Karpas-422 (cell line): Measurements from ENCODE around the gene KRT3. TPM values are rescaled to one million over a fixed set of nuclear protein-coding genes. Genes with fewer than 3 reads are reported as not detected.

Experiments used
- DNase-seq: peaks from one replicate; pipeline ENCODE4 v3.0.0-alpha.2; 2015
- H2AFZ ChIP-seq: fragments of 200-600 bp; sonication (generic); 2 replicates; pipeline ENCODE4 v1.6.1; 2014; ENCODE audit warnings: antibody characterized with exemption, low read length, mixed read lengths
- H3K27ac ChIP-seq: fragments of 200-600 bp; sonication (generic); 2 replicates; pipeline ENCODE4 v1.5.1; 2014; ENCODE audit warnings: mild to moderate bottlenecking, low read length, moderate library complexity
- H3K27me3 ChIP-seq: fragments of 200-600 bp; sonication (generic); 2 replicates; pipeline ENCODE4 v1.6.1; 2014; ENCODE audit warnings: low read length, mixed read lengths
- H3K36me3 ChIP-seq: fragments of 200-600 bp; sonication (generic); 2 replicates; pipeline ENCODE4 v1.6.1; 2014; ENCODE audit warnings: low read length, mixed read lengths; ENCODE audit not compliant: insufficient read depth
- H3K4me1 ChIP-seq: fragments of 200-600 bp; sonication (generic); 2 replicates; pipeline ENCODE4 v1.6.1; 2014; ENCODE audit warnings: mild to moderate bottlenecking, low read length, mixed read lengths
- H3K4me2 ChIP-seq: fragments of 200-600 bp; sonication (generic); 2 replicates; pipeline ENCODE4 v1.6.1; 2014; ENCODE audit warnings: low read length, low read depth, mild to moderate bottlenecking; ENCODE audit not compliant: poor library complexity, severe bottlenecking
- H3K4me3 ChIP-seq: fragments of 200-600 bp; sonication (generic); 2 replicates; pipeline ENCODE4 v1.5.1; 2014; ENCODE audit warnings: mild to moderate bottlenecking, antibody characterized with exemption, low read length, mixed read lengths
- H3K79me2 ChIP-seq: fragments of 200-600 bp; sonication (generic); 2 replicates; pipeline ENCODE4 v1.6.1; 2014; ENCODE audit warnings: mild to moderate bottlenecking, low read length, mixed read lengths
- H3K9ac ChIP-seq: fragments of 200-600 bp; sonication (generic); 2 replicates; pipeline ENCODE4 v1.6.0; 2014; ENCODE audit warnings: low read length
- H3K9me2 ChIP-seq: fragments of 200-600 bp; sonication (generic), shearing (Covaris generic); replicated peaks from 2 replicates; pipeline ENCODE4 v1.6.0; 2014; ENCODE audit warnings: mild to moderate bottlenecking, low read length, moderate library complexity; ENCODE audit not compliant: insufficient read depth
- H3K9me3 ChIP-seq: fragments of 300-700, 200-600 bp; sonication (generic); 2 replicates; pipeline ENCODE4 v1.6.1; 2014; ENCODE audit warnings: low read length, mixed read lengths
- H4K20me1 ChIP-seq: fragments of 200-600 bp; sonication (generic); 2 replicates; pipeline ENCODE4 v1.6.1; 2014; ENCODE audit warnings: mild to moderate bottlenecking, antibody characterized with exemption, low read length, low read depth; ENCODE audit not compliant: insufficient read depth
- total RNA-seq: library from RNA; depleted of rRNA; stranded (reverse); fragments of >200 nt; shearing (Covaris generic); gene quantifications from 2 replicates; pipeline ENCODE4 v1.2.3, GENCODE V29; 2014; ENCODE audit warnings: low replicate concordance

KRT3 gene
- total RNA-seq, 1 experiment from 2014 or later = not detected

DNA sequence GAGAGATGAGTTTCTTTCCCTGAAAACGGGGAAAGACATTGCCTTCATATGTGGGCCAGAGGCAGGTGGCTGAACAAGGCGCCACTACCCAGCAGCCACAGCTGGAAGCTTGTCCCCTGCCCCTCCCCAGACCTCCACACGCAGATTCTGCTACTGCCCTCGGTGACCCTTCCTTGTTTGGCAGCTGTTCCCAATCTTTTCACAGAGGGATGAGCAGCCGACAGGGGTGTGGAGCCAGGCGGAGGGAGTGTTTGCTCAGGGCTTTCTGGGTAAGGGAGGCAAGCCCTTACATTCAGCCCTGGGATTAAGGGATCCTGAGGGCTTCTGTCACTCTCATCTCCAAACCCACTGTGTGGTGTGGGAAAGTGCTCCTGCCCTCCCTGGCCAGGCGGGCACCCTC, 22.5 kb upstream of the KRT3 start:
- no peak overlapping the region for H2AFZ ChIP-seq
- no peak overlapping the region for H3K4me3 ChIP-seq
- H4K20me1 ChIP-seq = no peaks in the 10 kb centered on the region
- no peaks in the 10 kb centered on the region for H3K9me2 ChIP-seq
- H3K4me1 ChIP-seq = no peaks in the 10 kb centered on the region; the same call in 1 of the 2 replicates
- no peak overlapping the region for H3K4me2 ChIP-seq
- no peaks in the 10 kb centered on the region for H3K36me3 ChIP-seq
- H3K27me3 ChIP-seq = no peaks in the 10 kb centered on the region
- H3K9me3 ChIP-seq = no peaks in the 10 kb centered on the region
- no peak for DNase-seq
- H3K9ac ChIP-seq = no peak overlapping the region
- H3K79me2 ChIP-seq = no peaks in the 10 kb centered on the region
- no peak overlapping the region for H3K27ac ChIP-seq

DNA sequence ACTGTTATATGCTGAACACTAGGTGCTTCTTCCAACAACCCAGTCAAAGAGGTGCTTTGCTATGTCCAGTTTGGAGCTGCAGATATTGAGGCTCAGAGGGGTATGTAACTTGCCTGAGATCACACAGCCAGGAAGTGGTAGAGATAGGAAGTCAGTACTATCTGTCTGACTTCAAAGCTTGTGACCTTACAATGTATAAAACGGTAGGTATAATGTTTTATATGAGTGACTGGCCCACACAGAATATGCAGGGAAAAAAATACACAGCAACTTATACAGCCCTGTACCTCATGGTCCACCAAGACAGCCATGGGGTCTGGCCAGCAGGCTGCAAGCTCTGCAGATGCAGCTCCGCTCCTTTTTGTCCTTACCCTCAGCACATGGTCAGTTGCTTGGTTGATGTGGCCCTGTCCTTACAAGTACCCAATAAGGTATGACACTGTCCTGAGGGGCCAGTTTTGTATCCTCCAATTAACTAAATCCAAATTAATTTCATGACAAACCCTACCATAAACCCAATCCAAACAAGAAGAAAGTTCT, 21.9 kb upstream of the KRT3 start:
- H3K79me2 ChIP-seq = no peaks in the 10 kb centered on the region
- H4K20me1 ChIP-seq = no peaks in the 10 kb centered on the region
- no peak for DNase-seq
- H3K9ac ChIP-seq = no peak overlapping the region
- no peaks in the 10 kb centered on the region for H3K27me3 ChIP-seq
- H3K9me2 ChIP-seq = no peaks in the 10 kb centered on the region
- H3K9me3 ChIP-seq = no peaks in the 10 kb centered on the region
- H3K36me3 ChIP-seq = no peaks in the 10 kb centered on the region
- no peak overlapping the region for H3K4me3 ChIP-seq
- H3K4me1 ChIP-seq = peaks cover 6% of the 10 kb centered on the region
- H2AFZ ChIP-seq = no peak overlapping the region
- H3K4me2 ChIP-seq = no peak overlapping the region
- no peak overlapping the region for H3K27ac ChIP-seq

DNA sequence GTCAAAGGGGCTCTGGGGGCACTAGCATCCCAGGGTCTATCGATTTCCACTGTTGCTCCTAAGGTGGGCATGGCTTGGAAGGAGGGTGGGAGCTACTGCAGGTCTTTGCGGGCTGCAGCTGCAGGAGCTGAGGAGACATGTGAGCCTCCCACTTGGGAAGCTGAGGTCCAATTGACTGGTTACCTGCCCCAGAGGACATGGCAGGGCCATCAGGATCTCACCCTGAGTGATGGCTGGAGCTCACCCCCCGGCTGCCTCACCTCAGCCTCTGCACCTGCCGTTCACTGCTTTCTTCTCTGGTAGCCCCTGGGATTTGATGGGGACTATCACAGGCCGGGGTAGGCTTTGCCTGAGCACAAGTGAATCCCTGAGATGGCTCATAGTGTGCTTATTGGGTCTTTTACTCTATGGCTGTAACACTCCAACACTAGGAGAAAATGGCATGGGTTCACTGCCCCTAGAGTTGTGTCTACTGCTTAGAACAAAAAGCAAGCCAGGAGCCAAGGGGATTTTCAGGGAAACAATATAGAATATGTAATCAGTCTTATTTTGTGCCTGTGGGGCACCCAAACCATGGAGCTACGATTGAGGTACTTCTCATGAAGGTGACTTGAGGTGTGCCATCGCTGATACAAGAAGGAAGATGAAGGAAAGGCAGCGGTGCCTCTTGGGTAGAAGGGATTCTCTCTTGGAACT, 21.2 kb upstream of the KRT3 start:
- no peaks in the 10 kb centered on the region for H3K9me2 ChIP-seq
- no peak overlapping the region for H3K4me2 ChIP-seq
- H3K9me3 ChIP-seq = no peaks in the 10 kb centered on the region
- peaks cover 11% of the 10 kb centered on the region for H3K4me1 ChIP-seq
- DNase-seq = no peak
- no peaks in the 10 kb centered on the region for H4K20me1 ChIP-seq
- H2AFZ ChIP-seq = no peak overlapping the region
- H3K27ac ChIP-seq = no peak overlapping the region
- no peaks in the 10 kb centered on the region for H3K27me3 ChIP-seq
- no peak overlapping the region for H3K9ac ChIP-seq
- no peaks in the 10 kb centered on the region for H3K36me3 ChIP-seq
- H3K4me3 ChIP-seq = no peak overlapping the region
- H3K79me2 ChIP-seq = no peaks in the 10 kb centered on the region

DNA sequence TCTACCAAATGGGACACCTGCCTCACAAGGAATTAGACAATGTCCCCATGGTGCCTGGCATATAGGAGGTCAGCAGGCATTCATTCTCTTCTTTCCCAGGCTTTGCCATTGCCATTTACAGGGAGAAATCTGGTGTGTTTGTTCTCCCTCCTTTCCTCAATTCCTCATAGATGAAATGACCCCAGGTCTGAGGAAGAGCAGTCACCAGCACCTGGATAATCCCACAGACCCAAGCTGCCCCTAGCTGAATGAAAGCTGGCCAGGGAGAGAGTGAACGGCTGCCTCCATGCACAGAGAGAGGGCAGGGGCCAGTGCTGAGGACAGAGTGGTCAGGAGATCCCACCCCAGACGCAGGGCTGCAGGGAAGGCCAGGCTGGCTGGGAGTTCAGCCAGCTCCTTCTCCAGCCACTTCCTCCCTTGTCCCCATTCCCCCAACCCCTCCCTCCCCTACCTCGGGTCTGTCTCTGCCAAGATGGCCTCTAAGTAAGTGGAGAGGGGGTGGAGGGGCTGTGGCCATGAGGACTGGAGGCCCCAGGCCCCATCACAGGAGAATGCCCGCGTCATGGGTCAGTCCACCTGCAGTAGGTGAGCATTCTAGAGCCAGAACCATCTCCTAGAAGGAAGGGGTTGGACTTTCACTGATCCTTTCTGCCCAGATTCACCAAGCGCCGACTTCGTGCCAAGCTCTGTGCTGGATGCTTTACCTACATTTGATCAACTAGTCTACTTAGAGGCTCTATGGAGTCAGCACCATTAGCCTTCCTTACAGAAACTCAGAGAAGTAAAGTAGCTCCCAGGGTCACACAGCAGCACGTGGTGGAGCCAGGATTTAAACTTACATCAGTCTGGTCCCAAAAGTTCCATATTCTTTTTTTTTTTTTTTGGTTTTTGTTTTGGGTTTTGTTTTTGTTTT, 20.0 kb upstream of the KRT3 start:
- no peak overlapping the region for H3K4me3 ChIP-seq
- DNase-seq = no peak
- no peak overlapping the region for H3K4me2 ChIP-seq
- H4K20me1 ChIP-seq = no peaks in the 10 kb centered on the region
- no peaks in the 10 kb centered on the region for H3K9me2 ChIP-seq
- no peak overlapping the region for H3K27ac ChIP-seq
- no peaks in the 10 kb centered on the region for H3K9me3 ChIP-seq
- no peak overlapping the region for H2AFZ ChIP-seq
- H3K36me3 ChIP-seq = no peaks in the 10 kb centered on the region
- peaks cover 11% of the 10 kb centered on the region for H3K4me1 ChIP-seq
- no peak overlapping the region for H3K9ac ChIP-seq
- H3K79me2 ChIP-seq = no peaks in the 10 kb centered on the region
- no peaks in the 10 kb centered on the region for H3K27me3 ChIP-seq

- Histone ChIP-seq H3K36me3 (no peaks in the 10 kb centered on the region), H3K79me2 (no peaks in the 10 kb centered on the region), H3K27ac (no peak overlapping the region), H3K9me3 (no peaks in the 10 kb centered on the region), H3K9me2 (no peaks in the 10 kb centered on the region), H3K27me3 (no peaks in the 10 kb centered on the region), H3K4me2 (no peak overlapping the region), H2AFZ (no peak overlapping the region), H4K20me1 (no peaks in the 10 kb centered on the region), H3K4me3 (no peak overlapping the region), H3K9ac (no peak overlapping the region), H3K4me1 (peaks cover 11% of the 10 kb centered on the region)
- DNase-seq = no peak
Measured at GRCh38 chr12:52815161-52815560, 19.2 kb upstream of the KRT3 start.

GRCh38 chr12:52814710-52815155, 18.8 kb upstream of the KRT3 start:
- no peaks in the 10 kb centered on the region for H3K79me2 ChIP-seq
- H3K27me3 ChIP-seq = no peaks in the 10 kb centered on the region
- no peaks in the 10 kb centered on the region for H3K9me3 ChIP-seq
- no peak overlapping the region for H2AFZ ChIP-seq
- H3K4me2 ChIP-seq = no peak overlapping the region
- no peak overlapping the region for H3K9ac ChIP-seq
- H3K9me2 ChIP-seq = no peaks in the 10 kb centered on the region
- no peak overlapping the region for H3K27ac ChIP-seq
- no peaks in the 10 kb centered on the region for H4K20me1 ChIP-seq
- no peak overlapping the region for H3K4me3 ChIP-seq
- no peak for DNase-seq
- peaks cover 11% of the 10 kb centered on the region for H3K4me1 ChIP-seq
- no peaks in the 10 kb centered on the region for H3K36me3 ChIP-seq

DNA sequence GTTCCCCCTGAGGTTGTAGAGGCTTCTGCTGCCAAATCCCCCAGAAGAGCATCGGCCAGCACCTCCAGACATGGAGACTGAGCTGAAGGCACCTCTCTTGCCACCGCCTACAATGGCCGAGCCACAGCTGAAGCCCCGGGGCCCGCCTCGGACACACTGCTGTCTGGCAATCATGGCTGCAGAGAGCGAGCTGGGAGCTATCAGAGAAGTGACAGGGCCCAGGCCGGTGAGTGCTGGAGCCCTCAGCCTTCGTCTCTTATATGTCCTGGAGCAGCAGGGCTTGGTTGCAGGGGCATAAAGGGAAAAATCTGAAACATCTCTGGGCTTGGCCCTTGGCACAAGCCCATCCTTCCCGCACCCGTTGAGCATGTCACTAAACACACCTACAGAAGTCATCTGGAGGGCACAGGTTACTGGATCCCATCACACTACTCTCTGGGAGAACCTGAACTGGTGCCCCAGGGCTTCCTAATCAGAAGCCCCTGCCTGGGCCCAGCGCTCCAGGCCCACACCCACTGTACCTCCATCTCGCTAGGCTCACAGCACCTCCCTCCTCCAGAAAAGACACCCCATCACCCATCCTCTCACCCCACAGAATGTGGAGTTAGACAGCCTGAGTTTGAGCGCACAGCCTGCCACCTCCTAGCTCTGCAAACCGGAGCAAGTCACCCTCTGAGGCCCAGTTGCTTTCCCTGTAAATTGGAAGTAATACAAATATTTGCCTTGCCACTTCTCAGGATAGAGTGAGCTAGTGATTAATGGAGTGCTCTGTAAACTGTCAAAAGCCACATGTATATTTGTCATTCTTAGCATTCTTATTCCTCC, 18.2 kb upstream of the KRT3 start, which contains the start of gene KRT4:
Gene KRT4 (minus strand): TSS at position 232 of the 825 bp plus-strand sequence. CDS start 58 bp downstream, at position 174.
- Histone ChIP-seq H3K9ac (no peak within 1 kb of the TSS), H3K4me3 (no peak within 1 kb of the TSS), H4K20me1 (no peaks in the 10 kb centered on the region), H3K27me3 (no peaks in the 10 kb centered on the region), H2AFZ (no peak within 1 kb of the TSS), H3K36me3 (no peaks in the 10 kb centered on the region), H3K9me3 (no peaks in the 10 kb centered on the region), H3K4me1 (peaks cover 11% of the 10 kb centered on the region), H3K27ac (no peak within 1 kb of the TSS), H3K79me2 (no peaks in the 10 kb centered on the region), H3K4me2 (no peak within 1 kb of the TSS), H3K9me2 (no peaks in the 10 kb centered on the region)
- DNase-seq = no peak
